H1 (cell line): ENCODE measurements around the gene INF2. TPM values are rescaled to one million over a fixed set of nuclear protein-coding genes. Genes with fewer than 3 reads are reported as not detected.

Experiments
- CTCF ChIA-PET: fragments of 300-600 bp; sonication (Branson Sonifier 250); formaldehyde crosslinking; loops from one replicate; lab custom pipeline; 2021; ENCODE audit not compliant: partially characterized antibody; lab: Charles Lee
- POLR2A ChIA-PET: fragments of 300-600 bp; sonication (Branson Sonifier 250); formaldehyde crosslinking; loops from one replicate; lab custom pipeline; 2021; ENCODE audit warnings: inconsistent platforms; ENCODE audit not compliant: partially characterized antibody; lab: Charles Lee
- DNase-seq, 2 experiments: peaks; one replicate each; pipeline versions ENCODE4 v3.0.0 to v3.0.0-alpha.2; 2010 to 2022; ENCODE audit warnings: low spot score in 2 of 2, low read depth in 1 of 2, mixed read lengths in 1 of 2
- FAIRE-seq: peaks from 2 replicates; lab custom pipeline; 2011; peaks lifted over from hg19 to GRCh38; lab: Jason Lieb, UNC
- H2AFZ ChIP-seq: 2 replicates; pipeline ENCODE4 v1.8.1; 2012; ENCODE audit warnings: low read length, inconsistent platforms
- H2AK5ac ChIP-seq: 2 replicates; pipeline ENCODE4 v1.6.1; 2013; ENCODE audit warnings: low read depth, low read length
- H2BK120ac ChIP-seq: replicated peaks from 2 replicates; pipeline ENCODE3; 2013; ENCODE audit warnings: low read depth, low read length, inconsistent platforms
- H2BK12ac ChIP-seq: 2 replicates; pipeline ENCODE4 v1.6.1; 2013; ENCODE audit warnings: low read depth, low read length
- H2BK15ac ChIP-seq: 2 replicates; pipeline ENCODE4 v1.6.1; 2013; ENCODE audit warnings: low read length
- H2BK20ac ChIP-seq: 2 replicates; pipeline ENCODE4 v1.6.1; 2013; ENCODE audit warnings: low read length
- H2BK5ac ChIP-seq: 2 replicates; pipeline ENCODE4 v1.6.1; 2013; ENCODE audit warnings: low read depth, low read length
- H3K14ac ChIP-seq: 2 replicates; pipeline ENCODE4 v1.6.1; 2013; ENCODE audit warnings: inconsistent platforms; ENCODE audit not compliant: insufficient read length
- H3K18ac ChIP-seq: 2 replicates; pipeline ENCODE4 v1.6.1; 2013; ENCODE audit warnings: low read length; ENCODE audit errors: extremely low read depth
- H3K23ac ChIP-seq: 2 replicates; pipeline ENCODE4 v1.6.1; 2013; ENCODE audit warnings: inconsistent platforms; ENCODE audit not compliant: insufficient read length
- H3K23me2 ChIP-seq: 2 replicates; pipeline ENCODE4 v1.6.1; 2013; ENCODE audit warnings: low read depth, low read length
- H3K27ac ChIP-seq: 2 replicates; pipeline ENCODE4 v1.6.1; 2011; ENCODE audit warnings: low read depth, low read length, inconsistent platforms
- H3K27me3 ChIP-seq, 4 experiments: replicated peaks in 1 of 4; 1 replicate in 1 of 4; 2 replicates in 3 of 4; pipeline versions ENCODE4 v1.6.1 to v1.8.1; 2011 to 2013; ENCODE audit warnings: low read length in 3 of 4, mild to moderate bottlenecking in 3 of 4, inconsistent platforms in 2 of 4, mixed read lengths in 2 of 4, moderate library complexity in 1 of 4; ENCODE audit not compliant: control insufficient read depth in 3 of 4, insufficient read depth in 3 of 4; ENCODE audit errors: extremely low read depth in 1 of 4
- H3K36me3 ChIP-seq, 4 experiments: 2 replicates each; pipeline versions ENCODE4 v1.6.1 to v1.8.1; 2011 to 2013; ENCODE audit warnings: mild to moderate bottlenecking in 4 of 4, low read length in 3 of 4, moderate library complexity in 2 of 4, control low read depth in 1 of 4, inconsistent platforms in 1 of 4; ENCODE audit not compliant: insufficient read depth in 4 of 4, control insufficient read depth in 2 of 4
- H3K4ac ChIP-seq: replicated peaks from 2 replicates; pipeline ENCODE3; 2013; ENCODE audit warnings: low read length, low read depth, mixed read lengths, inconsistent platforms; ENCODE audit not compliant: insufficient read length
- H3K4me1 ChIP-seq, 4 experiments: replicated peaks in 1 of 4; 1 replicate in 1 of 4; 2 replicates in 3 of 4; pipeline versions ENCODE4 v1.6.1 to v1.8.1; 2011 to 2013; ENCODE audit warnings: low read length in 3 of 4, inconsistent platforms in 2 of 4, mixed read lengths in 1 of 4; ENCODE audit not compliant: insufficient read depth in 4 of 4, control insufficient read depth in 3 of 4
- H3K4me2 ChIP-seq, 2 experiments: 2 replicates each; pipeline versions ENCODE4 v1.6.1 to v1.8.1; 2011 to 2013; ENCODE audit warnings: low read depth in 2 of 2, low read length in 2 of 2, control low read depth in 1 of 2, inconsistent platforms in 1 of 2, mild to moderate bottlenecking in 1 of 2; ENCODE audit not compliant: insufficient read depth in 1 of 2
- H3K4me3 ChIP-seq, 4 experiments: fragments of 200-600, 300-600 bp in 1 of 4; sonication (generic), shearing (Covaris generic), sonication (Bioruptor Twin) in 1 of 4; 2 replicates each; pipeline versions ENCODE4 v1.5.1 to v1.8.1; 2011 to 2016; ENCODE audit warnings: low read length in 4 of 4, low read depth in 3 of 4, control low read depth in 2 of 4, inconsistent platforms in 2 of 4, mild to moderate bottlenecking in 2 of 4, mixed read lengths in 1 of 4, moderate library complexity in 1 of 4; ENCODE audit not compliant: insufficient read depth in 2 of 4; ENCODE audit errors: extremely low read depth in 1 of 4
- H3K56ac ChIP-seq: replicated peaks from 2 replicates; pipeline ENCODE3; 2013; ENCODE audit warnings: low read depth, mild to moderate bottlenecking, mixed read lengths, low read length, inconsistent platforms; ENCODE audit not compliant: insufficient read length
- H3K79me1 ChIP-seq: 2 replicates; pipeline ENCODE4 v1.6.1; 2013; ENCODE audit warnings: low read depth, low read length, control low read depth
- H3K79me2 ChIP-seq, 2 experiments: 2 replicates each; pipeline versions ENCODE4 v1.6.1 to v1.8.1; 2012 to 2013; ENCODE audit warnings: low read length in 2 of 2, mild to moderate bottlenecking in 2 of 2, inconsistent platforms in 1 of 2; ENCODE audit not compliant: insufficient read depth in 2 of 2, control insufficient read depth in 1 of 2
- H3K9ac ChIP-seq, 4 experiments: replicated peaks in 1 of 4; 1 replicate in 1 of 4; 2 replicates in 3 of 4; pipeline versions ENCODE4 v1.6.1 to v1.8.1; 2011 to 2013; ENCODE audit warnings: low read depth in 3 of 4, low read length in 3 of 4, control low read depth in 2 of 4, mild to moderate bottlenecking in 2 of 4, moderate library complexity in 2 of 4, inconsistent platforms in 1 of 4; ENCODE audit errors: extremely low read depth in 1 of 4
- H3K9me3 ChIP-seq, 2 experiments: 2 replicates each; pipeline versions ENCODE4 v1.6.1 to v1.8.1; 2012 to 2013; ENCODE audit warnings: mild to moderate bottlenecking in 2 of 2, moderate library complexity in 2 of 2, control low read depth in 1 of 2, inconsistent platforms in 1 of 2, low read depth in 1 of 2, low read length in 1 of 2, mixed read lengths in 1 of 2; ENCODE audit not compliant: insufficient read depth in 2 of 2
- H4K20me1 ChIP-seq, 2 experiments: replicated peaks in 1 of 2; 2 replicates each; pipeline versions ENCODE3 to v1.8.1; 2011 to 2013; ENCODE audit warnings: inconsistent platforms in 2 of 2, low read length in 2 of 2, mild to moderate bottlenecking in 1 of 2; ENCODE audit not compliant: insufficient read depth in 2 of 2, control insufficient read depth in 1 of 2
- H4K5ac ChIP-seq: 2 replicates; pipeline ENCODE4 v1.6.1; 2013; ENCODE audit warnings: low read length, low read depth, mixed read lengths, inconsistent platforms; ENCODE audit not compliant: insufficient read length
- H4K8ac ChIP-seq: 2 replicates; pipeline ENCODE4 v1.8.0; 2013; ENCODE audit warnings: mild to moderate bottlenecking, moderate library complexity, low read length, inconsistent platforms; ENCODE audit not compliant: insufficient read depth; ENCODE audit errors: extremely low read depth
- H4K91ac ChIP-seq: replicated peaks from 2 replicates; pipeline ENCODE3; 2013; ENCODE audit warnings: low read length, mixed read lengths, inconsistent platforms; ENCODE audit not compliant: insufficient read length
- CBX8 ChIP-seq: fragments of 300-800, 300-1000 bp; sonication (generic); IDR thresholded peaks from 2 replicates; pipeline ENCODE4 v1.7.1; 2016; ENCODE audit warnings: low read depth, low read length, borderline replicate concordance
- CHD1 ChIP-seq: IDR thresholded peaks from 2 replicates; pipeline ENCODE4 v1.6.1; 2012; ENCODE audit warnings: low read depth, low read length, improper control_type of control experiment
- CREB1 ChIP-seq: IDR thresholded peaks from 2 replicates; pipeline ENCODE4 v1.6.1; 2012; ENCODE audit warnings: inconsistent platforms
- GTF2F1 ChIP-seq: IDR thresholded peaks from 2 replicates; pipeline ENCODE4 v1.6.1; 2012; ENCODE audit warnings: low read depth, low read length, improper control_type of control experiment, borderline replicate concordance
- PHF8 ChIP-seq: fragments of 200-600 bp; sonication (generic); conservative IDR thresholded peaks from 2 replicates; pipeline ENCODE4 v1.7.1; 2012; ENCODE audit warnings: low read depth, mild to moderate bottlenecking, inconsistent platforms, low read length, moderate library complexity
- RNF2 ChIP-seq: fragments of 200-900, 300-1000 bp; sonication (generic); IDR thresholded peaks from 2 replicates; pipeline ENCODE4 v1.7.1; 2016; ENCODE audit warnings: borderline replicate concordance, low read depth, mild to moderate bottlenecking, antibody characterized with exemption, low read length; ENCODE audit not compliant: poor library complexity, severe bottlenecking; ENCODE audit errors: missing control alignments
- TAF1 ChIP-seq: IDR thresholded peaks from 2 replicates; pipeline ENCODE4 v1.6.1; 2011; ENCODE audit warnings: mild to moderate bottlenecking, low read depth, low read length
- WGBS, 2 experiments: shearing (Covaris generic) in 1 of 2; methylation state at CpG; one replicate each; pipeline versions ENCODE4 v1.1.6 to v1.1.7; 2013 to 2015; ENCODE audit warnings: low lambda C conversion rate in 2 of 2, mixed read lengths in 2 of 2, inconsistent platforms in 1 of 2, low coverage in 1 of 2, missing lambda C conversion rate in 1 of 2; ENCODE audit not compliant: insufficient replicate concordance in 2 of 2, insufficient coverage in 1 of 2, insufficient read length in 1 of 2; ENCODE audit errors: extremely low coverage in 1 of 2, missing lambda C conversion rate in 1 of 2; 5-methylcytosine and 5-hydroxymethylcytosine counted together
- polyA plus RNA-seq, 7 experiments: library from polyadenylated mRNA; depleted of rRNA in 3 of 7; stranded (reverse) in 5 of 7; unstranded in 2 of 7; fragments of >200 nt in 5 of 7; fragments of 200-250 nt in 2 of 7; gene quantifications; 1 replicate in 5 of 7; 2 replicates in 1 of 7; 4 replicates in 1 of 7; pipeline versions ENCODE4 v1.2.1 to v1.2.3, GENCODE V29; 2011 to 2013; ENCODE audit warnings: missing spikeins in 2 of 7, mixed read lengths in 2 of 7
- total RNA-seq: library from RNA; stranded (reverse); fragmentation: NEBNext Ultra II Directional; extraction: Animal tissue kit (Norgen Biotek cat#: 25700); gene quantifications from 2 replicates; pipeline ENCODE4 v1.2.1, GENCODE V29; 2021

The INF2 gene
- total and polyA plus RNA-seq, 2 of the 8 experiments (the other 6 are each of a cell fraction or from before 2014, with no cell fraction given), result 29.1 to 59.5 TPM

DNA sequence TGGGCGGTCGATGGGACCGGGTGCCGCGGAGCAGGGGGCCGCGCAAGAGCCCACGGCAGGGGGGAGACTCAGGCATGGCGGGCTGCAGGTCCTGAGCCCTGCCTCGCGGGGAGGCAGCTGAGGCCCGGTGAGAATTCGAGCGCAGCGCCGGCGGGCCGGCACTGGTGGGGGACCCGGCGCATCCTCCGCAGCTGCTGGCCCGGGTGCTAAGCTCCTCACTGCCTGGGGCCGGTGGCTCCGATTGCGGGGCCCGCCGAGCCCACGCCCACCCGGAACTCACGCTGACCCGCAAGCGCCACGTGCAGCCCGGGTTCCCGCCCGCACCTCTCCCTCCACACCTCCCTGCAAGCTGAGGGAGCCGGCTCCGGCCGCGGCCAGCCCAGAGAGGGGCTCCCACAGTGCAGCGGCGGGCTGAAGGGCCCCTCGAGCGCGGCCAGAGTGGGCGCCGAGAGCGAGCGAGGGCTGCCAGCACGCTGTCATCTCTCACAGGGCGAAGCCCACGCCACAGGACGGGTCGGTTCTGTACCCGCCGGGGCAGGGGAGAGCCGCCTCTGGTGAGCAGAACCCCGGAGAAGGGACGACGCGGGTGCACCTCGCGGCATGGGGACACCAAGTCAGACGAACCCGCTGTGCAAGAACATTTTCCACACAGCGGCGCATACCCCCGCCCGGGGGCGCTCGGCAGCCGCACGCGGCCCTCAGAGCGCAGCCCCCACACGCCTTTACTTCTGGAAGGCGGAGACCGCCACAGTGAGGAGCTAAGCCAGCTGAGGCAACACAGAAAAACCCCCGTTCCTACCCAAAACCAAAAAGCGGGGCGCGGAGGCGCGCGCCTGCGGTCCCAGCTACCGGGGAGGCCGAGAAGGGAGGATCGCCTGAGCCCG lies 62.4 kb downstream of the INF2 start:
- Histone ChIP-seq H3K4me3 (peak overlapping the region; percentile 40 to 97 (median 66)), H3K14ac (no peak overlapping the region), H2BK15ac (peak overlapping the region; percentile 61; the same call in 1 of the 2 replicates), H3K18ac (peak overlapping the region; percentile 71; the same call in 1 of the 2 replicates), H4K8ac (peak overlapping the region; percentile 41), H3K27me3 (no peaks in the 10 kb centered on the region; a peak in 1 of 7 replicates), H3K36me3 (peaks cover 8 to 23% (median 12%) of the 10 kb centered on the region in 4 experiments; a peak in 5 of 8 replicates), H3K4ac (peak overlapping the region; percentile 55), H2BK20ac (no peak overlapping the region), H3K9ac (peak overlapping the region in 2 of 4 experiments; percentile 25 to 53; a peak in 1 of 7 replicates), H3K79me1 (peaks cover 24% of the 10 kb centered on the region), H3K79me2 (peaks cover 10 to 35% of the 10 kb centered on the region in 2 experiments; a peak in 3 of 4 replicates), H3K4me1 (peaks cover 0 to 13% (median 5%) of the 10 kb centered on the region in 4 experiments; a peak in 6 of 7 replicates), H4K91ac (no peak overlapping the region), H2BK120ac (no peak overlapping the region), H3K4me2 (peak overlapping the region; percentile 57 to 68), H2BK5ac (no peak overlapping the region), H2AFZ (peak overlapping the region; percentile 89; the same call in 1 of the 2 replicates), H3K23ac (no peak overlapping the region), H2AK5ac (no peak overlapping the region), H3K27ac (no peak overlapping the region), H3K23me2 (peaks cover 5% of the 10 kb centered on the region; the same call in 1 of the 2 replicates), H2BK12ac (0 out of 2 replicates have a peak overlapping the region, but pooled peaks have one; percentile 75), H3K9me3 (peaks cover 10 to 25% of the 10 kb centered on the region in 2 experiments), H4K20me1 (peaks cover 16 to 30% of the 10 kb centered on the region in 2 experiments), H4K5ac (no peak overlapping the region), H3K56ac (no peak overlapping the region)
- TF ChIP-seq CHD1 (no peak), RNF2 (no peak), GTF2F1 (no peak), PHF8 (no peak), TAF1 (no peak), CREB1 (no peak), CBX8 (no peak)
- DNase-seq, result no peak
- WGBS, 2 experiments, result 86% methylated on average over 46 of the region's 90 CpGs; no CpG with 5 or more reads in 1 of the 2 experiments
- no peak for FAIRE-seq
- POLR2A ChIA-PET, result interaction anchor here (0.8 to 2.9 kb wide), 16 partner anchors 10 to 112 kb away, joined by 3 to 21 read pairs (median 4); no protein-coding TSS in a partner anchor
- CTCF ChIA-PET, result interaction anchor here (0.9 to 2.6 kb wide), 15 partner anchors 10 to 144 kb away, joined by 3 to 11 read pairs (median 4); partner anchors contain the start of genes ADSS1 and ZBTB42
